Omental fat pad (tissue), 4 donors: Measurements from ENCODE around the gene PIP4K2A. TPM values are rescaled to one million over a fixed set of nuclear protein-coding genes. Genes with fewer than 3 reads are reported as not detected.

Experiments used
- ATAC-seq: fragments of 150-250 bp; one replicate; pipeline ENCODE4 v1.9.1; 2016; ENCODE audit warnings: mild to moderate bottlenecking, moderate library complexity; ENCODE audit not compliant: low FRiP score
- DNase-seq: peaks from one replicate; pipeline ENCODE4 v3.0.0-alpha.2; 2019; ENCODE audit warnings: low spot score
- CTCF ChIP-seq, 3 donors: fragments of 450-650 bp; IDR thresholded peaks; one replicate each; pipeline ENCODE4 v1.5.1; 2016 to 2017; ENCODE audit warnings: antibody characterized with exemption in 3 of 3, mild to moderate bottlenecking in 3 of 3, moderate library complexity in 2 of 3
- total RNA-seq, 4 donors: library from RNA; depleted of rRNA; stranded (reverse); fragments of >200 nt; gene quantifications; one replicate each; pipeline ENCODE4 v1.1.0, GENCODE V29; 2016

PIP4K2A gene
- total RNA-seq, 4 donors from 2014 or later: 16.2 to 32.5 (median 30.4) TPM

GRCh38 chr10:22631185-22631584 is 83.2 kb downstream of the PIP4K2A start:
- no peak for ATAC-seq
- no peak for TF ChIP-seq CTCF (IDR thresholded peaks at IDR 0.05)

GRCh38 chr10:22630234-22631174 is 83.9 kb downstream of the PIP4K2A start:
- ATAC-seq (peak; percentile 88), DNase-seq (no peak)
- TF ChIP-seq CTCF (IDR thresholded peaks at IDR 0.05): no peak

More at GRCh38 chr10:22631185-22631584, 83.2 kb downstream of the PIP4K2A start:
- DNase-seq: no peak

- DNase-seq (no peak), ATAC-seq (no peak)
- no peak for TF ChIP-seq CTCF (IDR thresholded peaks at IDR 0.05)
These were observed 84.5 kb downstream of the PIP4K2A start for GRCh38 chr10:22629852-22630233.

- ATAC-seq (no peak), DNase-seq (no peak)
- no peak for TF ChIP-seq CTCF (IDR thresholded peaks at IDR 0.05)
These were observed 85.3 kb downstream of the PIP4K2A start for GRCh38 chr10:22629126-22629525.

- DNase-seq (no peak), ATAC-seq (no peak)
These were observed 86.1 kb downstream of the PIP4K2A start for GRCh38 chr10:22628309-22628708.

GRCh38 chr10:22626784-22627183 is 87.6 kb downstream of the PIP4K2A start:
- no peak for TF ChIP-seq CTCF (IDR thresholded peaks at IDR 0.05)
- ATAC-seq: no peak
- no peak for DNase-seq

More at GRCh38 chr10:22628309-22628708, 86.1 kb downstream of the PIP4K2A start:
- TF ChIP-seq CTCF (IDR thresholded peaks at IDR 0.05): no peak
